Right cardiac atrium (tissue), 5 donors: ENCODE data around the gene PCDHB12. TPM values are rescaled to one million over a fixed set of nuclear protein-coding genes. Genes with fewer than 3 reads are reported as not detected.
"Not testable (repeated sequence)": the region's sequence is repeated elsewhere in the genome, so short reads cannot be mapped to it uniquely, and the experiment has no call there.

Experiments used
- ATAC-seq, 2 donors: fragments of 200-7000 bp; cut with Tn5 transposase; one replicate each; pipeline versions ENCODE4 v1.8.0 to v1.9.1; 2020; ENCODE audit warnings: moderate library complexity in 2 of 2, mild to moderate bottlenecking in 1 of 2
- DNase-seq, 3 donors: peaks; one replicate each; pipeline ENCODE4 v3.0.0-alpha.2; 2020
- H3K27ac ChIP-seq: one replicate; pipeline ENCODE4 v1.5.1; 2013; ENCODE audit warnings: mild to moderate bottlenecking, low read length, control low read depth, moderate library complexity
- H3K27me3 ChIP-seq: one replicate; pipeline ENCODE4 v1.6.1; 2013; ENCODE audit not compliant: control insufficient read depth, insufficient read depth
- H3K4me1 ChIP-seq: one replicate; pipeline ENCODE4 v1.6.1; 2013; ENCODE audit warnings: low read length; ENCODE audit not compliant: control insufficient read depth, insufficient read depth
- H3K4me3 ChIP-seq: one replicate; pipeline ENCODE4 v1.5.1; 2013; ENCODE audit warnings: low read length, control low read depth
- H3K9me3 ChIP-seq: one replicate; pipeline ENCODE4 v1.6.1; 2013; ENCODE audit warnings: low read length; ENCODE audit not compliant: control insufficient read depth
- WGBS: extraction: QIAGEN DNeasy Blood & Tissue Kit; methylation state at CpG from one replicate; pipeline ENCODE4 v1.1.7; 2013; 5-methylcytosine and 5-hydroxymethylcytosine counted together
- intact Hi-C, 4 donors: fragments of 100-400 bp; cut with DNase I; formaldehyde crosslinking; loops; one replicate each; pipeline versions ENCODE4 v1.11.0 to v1.14.0; 2022 to 2023
- polyA plus RNA-seq: library from polyadenylated mRNA; stranded (reverse); fragments of 200-250 nt; gene quantifications from one replicate; pipeline ENCODE4 v1.2.3, GENCODE V29; 2013
- total RNA-seq, 4 donors: library from RNA; stranded (reverse); fragmentation: NEBNext Ultra II Directional; extraction: Animal tissue kit (Norgen Biotek cat#: 25700); gene quantifications; one replicate each; pipeline ENCODE4 v1.2.1, GENCODE V29; 2021
- donor health status: healthy with polysubstance abuse.
- donor health status: DM: no; HTN: yes; CAD: no.
- donor health status: DM: no; HTN: no; CAD: no.
- donor health status: DM: no; HTN: yes; CAD: no; lungs with severe emphysema.
- donor health status: DM: yes; HTN: yes; CAD: no.

The PCDHB12 gene
- total and polyA plus RNA-seq, 5 donors: 0.72 to 3.3 (median 2.5) TPM

DNA sequence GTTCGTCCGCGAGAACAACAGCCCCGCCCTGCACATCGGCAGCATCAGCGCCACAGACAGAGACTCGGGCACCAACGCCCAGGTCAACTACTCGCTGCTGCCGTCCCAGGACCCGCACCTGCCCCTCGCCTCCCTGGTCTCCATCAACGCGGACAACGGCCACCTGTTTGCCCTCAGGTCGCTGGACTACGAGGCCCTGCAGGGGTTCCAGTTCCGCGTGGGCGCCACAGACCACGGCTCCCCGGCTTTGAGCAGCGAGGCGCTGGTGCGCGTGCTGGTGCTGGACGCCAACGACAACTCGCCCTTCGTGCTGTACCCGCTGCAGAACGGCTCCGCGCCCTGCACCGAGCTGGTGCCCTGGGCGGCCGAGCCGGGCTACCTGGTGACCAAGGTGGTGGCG lies 1.8 kb downstream of the PCDHB12 start:
- not testable (repeated sequence) for ATAC-seq, H3K9me3 ChIP-seq, H3K27ac ChIP-seq, H3K27me3 ChIP-seq, DNase-seq, H3K4me3 ChIP-seq, H3K4me1 ChIP-seq
- intact Hi-C loops: loop anchor here in 2 of 4 donors (10.0 kb wide), 1 partner anchor 355 kb away; no protein-coding TSS in a partner anchor
- 31% methylated on average over 39 of the region's 39 CpGs for WGBS

DNA sequence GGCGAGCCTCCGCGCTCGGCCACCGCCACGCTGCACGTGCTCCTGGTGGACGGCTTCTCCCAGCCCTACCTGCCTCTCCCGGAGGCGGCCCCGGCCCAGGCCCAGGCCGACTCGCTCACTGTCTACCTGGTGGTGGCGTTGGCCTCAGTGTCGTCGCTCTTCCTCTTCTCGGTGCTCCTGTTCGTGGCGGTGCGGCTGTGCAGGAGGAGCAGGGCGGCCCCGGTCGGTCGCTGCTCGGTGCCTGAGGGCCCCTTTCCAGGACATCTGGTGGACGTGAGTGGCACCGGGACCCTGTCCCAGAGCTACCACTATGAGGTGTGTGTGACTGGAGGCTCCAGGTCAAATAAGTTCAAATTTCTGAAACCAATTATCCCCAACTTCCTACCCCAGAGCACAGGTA lies 2.3 kb downstream of the PCDHB12 start:
- not testable (repeated sequence) for H3K4me3 ChIP-seq, ATAC-seq, DNase-seq, H3K9me3 ChIP-seq, H3K4me1 ChIP-seq, H3K27ac ChIP-seq, H3K27me3 ChIP-seq
- intact Hi-C loops: loop anchor here in 2 of 4 donors (10.0 kb wide), 1 partner anchor 354 kb away; no protein-coding TSS in a partner anchor
- WGBS: 24% methylated on average over 19 of the region's 27 CpGs

DNA sequence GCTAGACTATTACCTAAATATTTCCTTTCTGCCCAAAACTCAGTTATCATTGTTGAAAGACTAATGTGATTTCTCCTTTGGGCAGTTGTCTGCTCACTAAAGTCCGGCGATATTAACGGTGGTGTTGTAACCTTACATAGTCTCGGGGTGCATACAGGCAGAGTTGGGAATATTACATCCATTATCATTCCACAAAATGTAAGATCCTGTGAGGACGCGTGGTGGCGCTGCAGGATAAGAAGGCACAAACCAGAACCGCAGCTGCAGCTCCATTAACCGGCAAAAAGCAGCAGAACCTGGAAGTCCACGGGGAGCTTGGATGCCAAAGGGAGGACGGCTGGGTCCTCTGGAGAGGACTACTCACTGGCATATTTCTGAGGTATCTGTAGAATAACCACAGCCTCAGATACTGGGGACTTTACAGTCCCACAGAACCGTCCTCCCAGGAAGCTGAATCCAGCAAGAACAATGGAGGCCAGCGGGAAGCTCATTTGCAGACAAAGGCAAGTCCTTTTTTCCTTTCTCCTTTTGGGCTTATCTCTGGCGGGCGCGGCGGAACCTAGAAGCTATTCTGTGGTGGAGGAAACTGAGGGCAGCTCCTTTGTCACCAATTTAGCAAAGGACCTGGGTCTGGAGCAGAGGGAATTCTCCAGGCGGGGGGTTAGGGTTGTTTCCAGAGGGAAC lies 5.3 kb downstream of the PCDHB12 start, which contains the start of gene PCDHB13:
TSS of gene PCDHB13 (plus strand) at position 264 of the 684 bp plus-strand sequence. CDS start at position 469, 205 bp downstream.
- peak within 1 kb of the TSS; percentile 9 for H3K4me3 ChIP-seq
- 5% methylated on average over 13 of the region's 18 CpGs for WGBS
- not testable (repeated sequence) for H3K4me1 ChIP-seq, H3K9me3 ChIP-seq, H3K27ac ChIP-seq, H3K27me3 ChIP-seq
- intact Hi-C loops: loop anchor here in 2 of 4 donors (10.0 kb wide), 1 partner anchor 351 kb away; no protein-coding TSS in a partner anchor
- DNase-seq (peak; percentile 61 to 79 (median 79)), ATAC-seq (peak; percentile 70 to 71)

DNA sequence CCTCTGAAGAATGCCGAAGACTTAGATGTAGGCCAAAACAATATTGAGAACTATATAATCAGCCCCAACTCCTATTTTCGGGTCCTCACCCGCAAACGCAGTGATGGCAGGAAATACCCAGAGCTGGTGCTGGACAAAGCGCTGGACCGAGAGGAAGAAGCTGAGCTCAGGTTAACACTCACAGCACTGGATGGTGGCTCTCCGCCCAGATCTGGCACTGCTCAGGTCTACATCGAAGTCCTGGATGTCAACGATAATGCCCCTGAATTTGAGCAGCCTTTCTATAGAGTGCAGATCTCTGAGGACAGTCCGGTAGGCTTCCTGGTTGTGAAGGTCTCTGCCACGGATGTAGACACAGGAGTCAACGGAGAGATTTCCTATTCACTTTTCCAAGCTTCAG lies 6.1 kb downstream of the PCDHB12 start:
- ATAC-seq: peak in 1 of 2 donors; percentile 36
- intact Hi-C loops: loop anchor here in 2 of 4 donors (10.0 kb wide), 1 partner anchor 350 kb away; no protein-coding TSS in a partner anchor
- not testable (repeated sequence) for H3K4me3 ChIP-seq, DNase-seq, H3K27ac ChIP-seq, H3K27me3 ChIP-seq, H3K4me1 ChIP-seq, H3K9me3 ChIP-seq
- 52% methylated on average over 11 of the region's 12 CpGs for WGBS

DNA sequence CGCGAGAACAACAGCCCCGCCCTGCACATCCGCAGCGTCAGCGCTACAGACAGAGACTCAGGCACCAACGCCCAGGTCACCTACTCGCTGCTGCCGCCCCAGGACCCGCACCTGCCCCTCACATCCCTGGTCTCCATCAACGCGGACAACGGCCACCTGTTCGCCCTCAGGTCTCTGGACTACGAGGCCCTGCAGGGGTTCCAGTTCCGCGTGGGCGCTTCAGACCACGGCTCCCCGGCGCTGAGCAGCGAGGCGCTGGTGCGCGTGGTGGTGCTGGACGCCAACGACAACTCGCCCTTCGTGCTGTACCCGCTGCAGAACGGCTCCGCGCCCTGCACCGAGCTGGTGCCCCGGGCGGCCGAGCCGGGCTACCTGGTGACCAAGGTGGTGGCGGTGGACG lies 7.0 kb downstream of the PCDHB12 start:
- not testable (repeated sequence) for H3K27me3 ChIP-seq, ATAC-seq, H3K9me3 ChIP-seq, H3K4me1 ChIP-seq, H3K4me3 ChIP-seq, H3K27ac ChIP-seq, DNase-seq
- WGBS: 29% methylated on average over 34 of the region's 40 CpGs
- intact Hi-C loops: loop anchor here in 2 of 4 donors (10.0 kb wide), 1 partner anchor 349 kb away; no protein-coding TSS in a partner anchor

DNA sequence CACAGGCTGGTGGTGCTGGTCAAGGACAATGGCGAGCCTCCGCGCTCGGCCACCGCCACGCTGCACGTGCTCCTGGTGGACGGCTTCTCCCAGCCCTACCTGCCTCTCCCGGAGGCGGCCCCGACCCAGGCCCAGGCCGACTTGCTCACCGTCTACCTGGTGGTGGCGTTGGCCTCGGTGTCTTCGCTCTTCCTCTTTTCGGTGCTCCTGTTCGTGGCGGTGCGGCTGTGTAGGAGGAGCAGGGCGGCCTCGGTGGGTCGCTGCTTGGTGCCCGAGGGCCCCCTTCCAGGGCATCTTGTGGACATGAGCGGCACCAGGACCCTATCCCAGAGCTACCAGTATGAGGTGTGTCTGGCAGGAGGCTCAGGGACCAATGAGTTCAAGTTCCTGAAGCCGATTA lies 7.5 kb downstream of the PCDHB12 start:
- not testable (repeated sequence) for H3K9me3 ChIP-seq, H3K27me3 ChIP-seq, H3K27ac ChIP-seq, H3K4me1 ChIP-seq, DNase-seq, H3K4me3 ChIP-seq, ATAC-seq
- 32% methylated on average over 18 of the region's 26 CpGs for WGBS
- intact Hi-C loops: loop anchor here in 2 of 4 donors (10.0 kb wide), 1 partner anchor 349 kb away; no protein-coding TSS in a partner anchor

DNA sequence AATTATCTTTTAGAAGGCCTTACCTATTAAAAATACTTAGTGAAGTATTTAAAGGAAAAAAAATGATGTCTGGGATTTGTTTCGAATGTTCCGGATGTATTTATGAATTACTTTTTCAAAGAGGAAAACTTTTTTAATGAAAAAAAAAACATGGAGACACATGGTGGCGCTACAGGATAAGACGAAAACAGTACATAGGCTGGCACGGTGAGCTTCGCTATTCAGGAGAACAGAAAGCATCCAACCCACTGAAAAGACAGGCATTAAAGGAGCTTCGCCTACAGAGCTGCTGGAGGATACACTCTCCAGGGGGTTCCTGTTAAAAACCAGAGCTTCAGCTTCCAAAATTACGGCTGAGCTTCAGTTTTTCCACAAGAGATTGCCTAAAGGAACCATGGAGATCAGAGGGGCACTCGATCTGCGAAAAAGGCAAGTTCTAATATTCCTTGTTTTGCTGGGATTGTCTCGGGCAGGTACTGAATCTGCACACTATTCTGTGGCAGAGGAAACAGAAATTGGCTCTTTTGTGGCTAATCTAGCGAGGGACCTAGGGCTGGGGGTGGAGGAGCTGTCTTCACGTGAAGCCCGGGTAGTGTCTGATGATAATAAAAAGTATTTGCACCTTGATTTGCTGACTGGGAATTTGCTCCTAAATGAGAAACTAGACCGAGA lies 14.7 kb downstream of the PCDHB12 start, which contains the start of gene PCDHB14:
TSS of gene PCDHB14 (plus strand) at position 232 of the 672 bp plus-strand sequence. CDS start at position 395, 163 bp downstream.
- no peak for DNase-seq

DNA sequence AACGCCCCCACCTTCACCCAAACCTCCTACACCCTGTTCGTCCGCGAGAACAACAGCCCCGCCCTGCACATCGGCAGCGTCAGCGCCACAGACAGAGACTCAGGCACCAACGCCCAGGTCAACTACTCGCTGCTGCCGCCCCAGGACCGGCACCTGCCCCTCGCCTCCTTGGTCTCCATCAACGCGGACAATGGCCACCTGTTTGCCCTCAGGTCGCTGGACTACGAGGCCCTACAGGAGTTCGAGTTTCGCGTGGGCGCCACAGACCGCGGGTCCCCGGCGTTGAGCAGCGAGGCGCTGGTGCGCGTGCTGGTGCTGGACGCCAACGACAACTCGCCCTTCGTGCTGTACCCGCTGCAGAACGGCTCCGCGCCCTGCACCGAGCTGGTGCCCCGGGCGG lies 16.3 kb downstream of the PCDHB12 start:
- DNase-seq, H3K27me3 ChIP-seq, H3K4me1 ChIP-seq, H3K9me3 ChIP-seq, H3K4me3 ChIP-seq, intact Hi-C loops, ATAC-seq, H3K27ac ChIP-seq: not testable (repeated sequence)
- WGBS: 18% methylated on average over 34 of the region's 40 CpGs

More for the DNA sequence above, 14.7 kb downstream of the PCDHB12 start, which contains the start of gene PCDHB14:
- no peak for ATAC-seq
- no peaks in the 10 kb centered on the region for H3K4me1 ChIP-seq
- intact Hi-C loops: no loop called here
- peak within 1 kb of the TSS; percentile 43 for H3K4me3 ChIP-seq
- peaks cover 10% of the 10 kb centered on the region for H3K9me3 ChIP-seq
- no peak within 1 kb of the TSS for H3K27ac ChIP-seq
- WGBS: 22% methylated on average over 15 of the region's 15 CpGs
- no peaks in the 10 kb centered on the region for H3K27me3 ChIP-seq

DNA sequence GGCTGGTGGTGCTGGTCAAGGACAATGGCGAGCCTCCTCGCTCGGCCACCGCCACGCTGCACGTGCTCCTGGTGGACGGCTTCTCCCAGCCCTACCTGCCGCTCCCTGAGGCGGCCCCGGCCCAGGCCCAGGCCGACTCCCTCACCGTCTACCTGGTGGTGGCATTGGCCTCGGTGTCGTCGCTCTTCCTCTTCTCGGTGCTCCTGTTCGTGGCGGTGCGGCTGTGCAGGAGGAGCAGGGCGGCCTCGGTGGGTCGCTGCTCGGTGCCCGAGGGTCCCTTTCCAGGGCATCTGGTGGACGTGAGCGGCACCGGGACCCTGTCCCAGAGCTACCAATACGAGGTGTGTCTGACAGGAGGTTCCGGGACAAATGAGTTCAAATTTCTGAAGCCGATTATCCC lies 16.9 kb downstream of the PCDHB12 start:
- ATAC-seq, H3K27ac ChIP-seq, H3K9me3 ChIP-seq, intact Hi-C loops, H3K4me3 ChIP-seq, H3K27me3 ChIP-seq, DNase-seq, H3K4me1 ChIP-seq: not testable (repeated sequence)
- WGBS: 22% methylated on average over 30 of the region's 30 CpGs

DNA sequence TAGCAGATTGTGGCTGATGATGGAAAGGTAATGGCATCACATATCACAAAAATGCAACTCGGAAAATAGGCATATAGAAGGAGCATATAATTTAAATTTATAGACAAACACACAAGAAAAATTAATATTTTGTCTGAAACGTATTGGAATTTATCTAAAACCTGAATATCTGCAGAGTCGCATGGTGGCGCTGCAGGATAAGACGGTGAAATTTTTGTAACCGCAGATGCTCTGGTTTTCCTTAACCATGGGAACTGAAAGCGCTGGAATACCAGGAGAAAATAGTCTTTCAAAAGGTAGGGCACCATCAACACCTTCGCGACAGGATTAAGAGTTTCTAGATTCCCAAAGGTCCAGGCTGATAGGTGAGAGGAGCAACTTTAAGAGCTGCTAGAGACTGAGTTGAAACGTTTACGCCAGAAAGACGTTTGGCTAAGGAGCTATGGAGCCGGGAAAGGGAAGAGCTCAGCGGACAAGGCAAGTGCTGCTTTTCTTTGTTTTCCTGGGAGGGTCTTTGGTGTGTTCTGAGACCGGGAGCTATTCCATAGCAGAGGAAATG lies 25.7 kb downstream of the PCDHB12 start:
- no peaks in the 10 kb centered on the region for H3K27me3 ChIP-seq
- no peak for DNase-seq
- WGBS: 6% methylated on average over 15 of the region's 15 CpGs
- intact Hi-C loops: loop anchor here in 1 of 4 donors (10.0 kb wide), 1 partner anchor 171 kb away; the partner anchor contains the start of genes PCDHGA9 and PCDHGB6
- H3K27ac ChIP-seq: no peak overlapping the region
- H3K4me3 ChIP-seq: peak overlapping the region; percentile 30
- ATAC-seq: no peak
- peaks cover 6% of the 10 kb centered on the region for H3K9me3 ChIP-seq
- no peaks in the 10 kb centered on the region for H3K4me1 ChIP-seq
